Measurements from ENCODE around the gene TGFBR3L. TPM values are rescaled to one million over a fixed set of nuclear protein-coding genes. Genes with fewer than 3 reads are reported as not detected.

The TGFBR3L gene
- polyA plus RNA-seq, 3 donors: not detected

DNA sequence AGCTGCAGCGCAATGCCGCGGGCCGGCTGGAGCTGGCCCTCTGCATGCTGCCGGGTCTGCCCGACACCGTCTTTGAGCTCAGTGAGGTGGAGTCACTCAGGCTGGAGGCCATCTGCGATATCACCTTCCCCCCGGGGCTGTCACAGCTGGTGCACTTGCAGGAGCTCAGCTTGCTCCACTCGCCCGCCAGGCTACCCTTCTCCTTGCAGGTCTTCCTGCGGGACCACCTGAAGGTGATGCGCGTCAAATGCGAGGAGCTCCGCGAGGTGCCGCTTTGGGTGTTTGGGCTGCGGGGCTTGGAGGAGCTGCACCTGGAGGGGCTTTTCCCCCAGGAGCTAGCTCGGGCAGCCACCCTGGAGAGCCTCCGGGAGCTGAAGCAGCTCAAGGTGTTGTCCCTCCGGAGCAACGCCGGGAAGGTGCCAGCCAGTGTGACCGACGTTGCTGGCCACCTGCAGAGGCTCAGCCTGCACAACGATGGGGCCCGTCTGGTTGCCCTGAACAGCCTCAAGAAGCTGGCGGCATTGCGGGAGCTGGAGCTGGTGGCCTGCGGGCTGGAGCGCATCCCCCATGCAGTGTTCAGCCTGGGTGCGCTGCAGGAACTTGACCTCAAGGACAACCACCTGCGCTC, 14.8 kb upstream of the TGFBR3L start:
- Histone ChIP-seq H3K27me3 (ENCODE audit: control insufficient read depth in 2 of 2, insufficient read depth in 2 of 2, low read length in 2 of 2) (peaks cover 0 to 3% of the 10 kb centered on the region in 2 donors), H3K9me3 (replicated peaks in 1 of 2; ENCODE audit: control insufficient read depth in 1 of 2, insufficient read depth in 1 of 2, low read length in 2 of 2) (no peaks in the 10 kb centered on the region), H3K27ac (ENCODE audit: low read depth in 1 of 2, low read length in 2 of 2) (no peak overlapping the region), H3K9ac (ENCODE audit: insufficient read depth, low read length, poor library complexity, severe bottlenecking) (no peak overlapping the region), H3K4me1 (ENCODE audit: control insufficient read depth in 1 of 2, insufficient read depth in 2 of 2, low read length in 2 of 2) (peaks cover 16 to 19% of the 10 kb centered on the region in 2 donors), H2AFZ (ENCODE audit: insufficient read depth, low read depth, low read length, poor library complexity, severe bottlenecking) (no peak overlapping the region), H3K79me2 (ENCODE audit: insufficient read depth, low read length) (peaks cover 9% of the 10 kb centered on the region), H3K4me2 (replicated peaks; ENCODE audit: extremely low read depth, low read length, poor library complexity, severe bottlenecking) (no peak overlapping the region), H3K4me3 (replicated peaks in 1 of 3; ENCODE audit: low read depth in 2 of 3, low read length in 3 of 3) (no peak overlapping the region), H3K36me3 (replicated peaks in 1 of 2; ENCODE audit: control insufficient read depth in 1 of 2, insufficient read depth in 2 of 2, low read length in 2 of 2) (no peaks in the 10 kb centered on the region), H4K20me1 (ENCODE audit: insufficient read depth, low read length) (peaks cover 7% of the 10 kb centered on the region)
- Mint-ChIP-seq H3K9me3 (peaks cover 0 to 3% (median 0%) of the 10 kb centered on the region in 7 donors), H3K27ac (peak overlapping the region in 1 of 7 donors; percentile 65), H3K27me3 (ENCODE audit: low read depth in 3 of 3) (peaks cover 4 to 11% (median 11%) of the 10 kb centered on the region in 3 donors), H3K36me3 (peaks cover 2 to 3% of the 10 kb centered on the region in 2 donors), H3K4me3 (no peak overlapping the region), H3K4me1 (peaks cover 20% of the 10 kb centered on the region)
- WGBS (ENCODE audit: insufficient coverage): 96% methylated on average over 32 of the region's 34 CpGs
- intact Hi-C loops (cut with micrococcal nuclease): loop anchor here in 1 of 2 donors (10.0 kb wide), 1 partner anchor 265 kb away; the partner anchor contains the start of genes PCP2 and STXBP2
- peak in 1 of 3 donors; percentile 8 for DNase-seq
- TF ChIP-seq, protein P1, sequence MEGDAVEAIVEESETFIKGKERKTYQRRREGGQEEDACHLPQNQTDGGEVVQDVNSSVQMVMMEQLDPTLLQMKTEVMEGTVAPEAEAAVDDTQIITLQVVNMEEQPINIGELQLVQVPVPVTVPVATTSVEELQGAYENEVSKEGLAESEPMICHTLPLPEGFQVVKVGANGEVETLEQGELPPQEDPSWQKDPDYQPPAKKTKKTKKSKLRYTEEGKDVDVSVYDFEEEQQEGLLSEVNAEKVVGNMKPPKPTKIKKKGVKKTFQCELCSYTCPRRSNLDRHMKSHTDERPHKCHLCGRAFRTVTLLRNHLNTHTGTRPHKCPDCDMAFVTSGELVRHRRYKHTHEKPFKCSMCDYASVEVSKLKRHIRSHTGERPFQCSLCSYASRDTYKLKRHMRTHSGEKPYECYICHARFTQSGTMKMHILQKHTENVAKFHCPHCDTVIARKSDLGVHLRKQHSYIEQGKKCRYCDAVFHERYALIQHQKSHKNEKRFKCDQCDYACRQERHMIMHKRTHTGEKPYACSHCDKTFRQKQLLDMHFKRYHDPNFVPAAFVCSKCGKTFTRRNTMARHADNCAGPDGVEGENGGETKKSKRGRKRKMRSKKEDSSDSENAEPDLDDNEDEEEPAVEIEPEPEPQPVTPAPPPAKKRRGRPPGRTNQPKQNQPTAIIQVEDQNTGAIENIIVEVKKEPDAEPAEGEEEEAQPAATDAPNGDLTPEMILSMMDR (IDR thresholded peaks at IDR 0.05): no peak

DNA sequence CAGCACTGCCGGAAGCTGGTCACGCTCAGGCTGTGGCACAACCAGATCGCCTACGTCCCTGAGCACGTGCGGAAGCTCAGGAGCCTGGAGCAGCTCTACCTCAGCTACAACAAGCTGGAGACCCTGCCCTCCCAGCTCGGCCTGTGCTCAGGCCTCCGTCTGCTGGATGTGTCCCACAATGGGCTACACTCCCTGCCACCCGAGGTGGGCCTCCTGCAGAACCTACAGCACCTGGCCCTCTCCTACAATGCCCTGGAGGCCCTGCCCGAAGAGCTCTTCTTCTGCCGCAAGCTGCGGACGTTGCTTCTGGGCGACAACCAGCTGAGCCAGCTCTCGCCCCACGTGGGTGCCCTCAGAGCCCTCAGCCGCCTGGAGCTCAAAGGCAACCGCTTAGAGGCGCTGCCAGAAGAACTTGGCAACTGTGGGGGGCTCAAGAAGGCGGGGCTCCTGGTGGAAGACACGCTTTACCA, 14.2 kb upstream of the TGFBR3L start:
- intact Hi-C loops (cut with micrococcal nuclease): loop anchor here in 1 of 2 donors (10.0 kb wide), 1 partner anchor 266 kb away; the partner anchor contains the start of genes PCP2 and STXBP2
- H3K9me3 ChIP-seq (replicated peaks in 1 of 2; ENCODE audit: control insufficient read depth in 1 of 2, insufficient read depth in 1 of 2, low read length in 2 of 2): no peaks in the 10 kb centered on the region
- H3K4me1 ChIP-seq (ENCODE audit: control insufficient read depth in 1 of 2, insufficient read depth in 2 of 2, low read length in 2 of 2): peaks cover 19 to 25% of the 10 kb centered on the region in 2 donors
- H3K4me2 ChIP-seq (replicated peaks; ENCODE audit: extremely low read depth, low read length, poor library complexity, severe bottlenecking): no peak overlapping the region
- H3K36me3 ChIP-seq (replicated peaks in 1 of 2; ENCODE audit: control insufficient read depth in 1 of 2, insufficient read depth in 2 of 2, low read length in 2 of 2): peaks cover 0 to 2% of the 10 kb centered on the region in 2 donors
- peaks cover 13% of the 10 kb centered on the region for H4K20me1 ChIP-seq (ENCODE audit: insufficient read depth, low read length)
- no peak overlapping the region for H3K27ac ChIP-seq (ENCODE audit: low read depth in 1 of 2, low read length in 2 of 2)
- TF ChIP-seq, protein P1 (IDR thresholded peaks at IDR 0.05): no peak
- H3K79me2 ChIP-seq (ENCODE audit: insufficient read depth, low read length): peaks cover 14% of the 10 kb centered on the region
- H3K27ac Mint-ChIP-seq: no peak overlapping the region
- H2AFZ ChIP-seq (ENCODE audit: insufficient read depth, low read depth, low read length, poor library complexity, severe bottlenecking): no peak overlapping the region
- 92% methylated on average over 21 of the region's 21 CpGs for WGBS (ENCODE audit: insufficient coverage)
- H3K36me3 Mint-ChIP-seq: peaks cover 6% of the 10 kb centered on the region in 2 donors
- H3K4me3 ChIP-seq (replicated peaks in 1 of 3; ENCODE audit: low read depth in 2 of 3, low read length in 3 of 3): no peak overlapping the region
- peaks cover 0 to 3% (median 0%) of the 10 kb centered on the region in 7 donors for H3K9me3 Mint-ChIP-seq
- no peak overlapping the region for H3K4me3 Mint-ChIP-seq
- H3K27me3 Mint-ChIP-seq (ENCODE audit: low read depth in 3 of 3): peaks cover 1 to 9% (median 7%) of the 10 kb centered on the region in 3 donors
- no peak overlapping the region for H3K9ac ChIP-seq (ENCODE audit: insufficient read depth, low read length, poor library complexity, severe bottlenecking)
- H3K27me3 ChIP-seq (ENCODE audit: control insufficient read depth in 2 of 2, insufficient read depth in 2 of 2, low read length in 2 of 2): no peaks in the 10 kb centered on the region
- peaks cover 21% of the 10 kb centered on the region for H3K4me1 Mint-ChIP-seq
- no peak for DNase-seq
